ENCODE results near the gene GPR17. TPM values are rescaled to one million over a fixed set of nuclear protein-coding genes. Genes with fewer than 3 reads are reported as not detected.
A peak's percentile ranks its signal among the peaks of the same experiment; 100 is the strongest.

The GPR17 gene
- total RNA-seq, 1 experiment from 2014 or later = not detected

DNA sequence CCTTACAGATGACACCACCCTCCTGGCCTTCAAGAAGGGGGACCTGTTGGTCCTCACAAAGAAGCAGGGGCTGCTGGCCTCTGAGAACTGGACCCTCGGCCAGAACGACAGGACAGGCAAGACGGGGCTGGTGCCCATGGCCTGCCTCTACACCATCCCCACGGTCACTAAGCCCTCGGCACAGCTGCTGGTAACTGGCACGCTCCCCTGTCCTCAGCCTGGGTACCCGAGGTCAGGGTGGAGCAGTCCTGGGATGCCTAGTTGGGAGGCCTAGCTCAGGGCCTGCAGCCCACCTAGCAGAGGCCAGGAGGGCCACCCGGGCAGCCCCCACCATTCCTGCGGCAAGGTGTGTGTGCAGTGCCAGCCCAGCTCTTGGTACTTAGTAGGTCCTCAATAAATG, 16.3 kb upstream of the GPR17 start:
- DNase-seq (ENCODE audit: low read depth) = no peak

DNA sequence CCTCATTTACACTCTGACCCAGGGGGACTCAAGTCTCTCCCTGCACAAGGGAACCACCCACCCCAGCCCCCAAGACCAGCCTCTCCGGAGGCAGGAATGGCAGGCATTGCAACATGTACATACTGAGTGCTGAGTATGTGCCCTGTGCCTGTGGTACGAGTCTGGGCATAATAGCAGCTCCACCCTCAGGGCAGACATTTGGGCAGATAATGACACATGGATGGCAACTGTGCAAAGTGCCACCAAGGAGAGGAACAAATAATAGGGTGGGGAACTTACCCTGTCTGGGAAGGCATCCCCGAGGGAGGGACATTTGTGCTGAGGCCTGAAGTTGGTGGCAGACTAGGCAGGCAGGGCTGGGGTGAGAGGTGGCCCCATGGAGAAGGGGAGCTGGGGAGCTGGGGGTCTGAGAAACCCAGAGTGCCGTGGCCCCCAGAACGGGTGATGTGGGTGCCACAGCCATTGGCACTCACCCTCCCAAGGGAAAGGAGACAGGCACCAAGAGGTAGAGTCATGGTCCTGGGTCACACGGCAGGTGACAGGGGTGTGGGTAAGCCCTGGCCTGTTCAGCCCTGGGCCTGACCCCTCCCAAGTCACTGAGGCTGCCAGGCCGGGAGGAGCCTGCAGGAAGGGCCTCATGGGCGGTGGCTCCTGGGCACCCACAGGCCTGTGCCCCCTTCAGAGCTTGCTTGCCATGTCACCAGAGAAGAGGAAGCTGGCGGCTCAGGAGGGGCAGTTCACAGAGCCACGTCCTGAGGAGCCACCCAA, 15.7 kb upstream of the GPR17 start:
- DNase-seq (ENCODE audit: low read depth) = no peak

DNA sequence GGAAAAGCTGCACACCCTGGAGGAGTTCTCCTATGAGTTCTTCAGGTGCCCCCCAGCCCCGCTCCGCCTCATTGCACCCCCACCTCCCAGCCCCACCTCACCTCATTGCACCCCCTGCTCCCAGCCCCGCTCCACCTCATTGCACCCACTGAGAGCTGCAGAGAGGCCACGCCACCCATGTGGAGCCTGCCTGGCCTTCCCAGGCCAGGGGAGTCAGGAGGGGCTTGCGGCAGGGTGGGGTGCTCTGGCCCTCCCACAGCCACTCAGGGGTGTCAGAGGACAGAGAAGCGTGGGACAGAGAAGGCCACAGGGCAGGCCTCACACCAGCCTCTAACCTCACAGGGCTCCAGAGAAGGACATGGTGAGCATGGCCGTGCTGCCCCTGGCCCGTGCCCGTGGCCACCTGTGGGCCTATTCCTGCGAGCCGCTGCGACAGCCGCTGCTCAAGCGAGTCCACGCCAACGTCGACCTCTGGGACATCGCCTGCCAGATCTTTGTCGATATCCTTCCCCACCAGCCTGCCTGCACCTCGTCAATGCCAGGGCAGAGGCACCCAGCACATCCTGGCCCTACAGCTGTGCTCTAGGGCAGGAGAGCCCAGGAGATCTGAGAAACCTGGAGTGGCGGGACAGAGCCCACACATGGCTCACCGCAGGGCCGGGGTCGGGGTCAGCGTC, 15.0 kb upstream of the GPR17 start:
- no peak for DNase-seq (ENCODE audit: low read depth)

DNA sequence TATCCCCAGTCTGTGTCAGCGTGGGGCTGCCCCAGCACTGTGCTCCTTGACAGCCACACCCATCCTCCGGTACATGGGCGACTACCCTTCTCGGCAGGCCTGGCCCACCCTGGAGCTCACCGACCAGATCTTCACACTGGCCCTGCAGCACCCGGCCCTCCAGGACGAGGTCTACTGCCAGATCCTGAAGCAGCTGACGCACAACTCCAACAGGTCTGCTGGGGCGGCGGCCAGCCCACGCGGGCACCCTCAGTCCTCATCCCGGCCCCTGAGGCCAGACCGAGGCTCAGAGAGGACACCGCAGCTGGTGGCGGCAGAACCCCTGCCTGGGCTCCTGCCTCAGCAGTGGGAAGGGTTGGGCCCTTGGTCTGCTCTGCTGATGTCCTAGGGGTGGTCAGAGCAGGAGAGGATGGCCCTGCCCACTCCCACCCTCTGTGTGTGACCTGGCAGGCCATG, 14.4 kb upstream of the GPR17 start:
- no peak for DNase-seq (ENCODE audit: low read depth)

DNA sequence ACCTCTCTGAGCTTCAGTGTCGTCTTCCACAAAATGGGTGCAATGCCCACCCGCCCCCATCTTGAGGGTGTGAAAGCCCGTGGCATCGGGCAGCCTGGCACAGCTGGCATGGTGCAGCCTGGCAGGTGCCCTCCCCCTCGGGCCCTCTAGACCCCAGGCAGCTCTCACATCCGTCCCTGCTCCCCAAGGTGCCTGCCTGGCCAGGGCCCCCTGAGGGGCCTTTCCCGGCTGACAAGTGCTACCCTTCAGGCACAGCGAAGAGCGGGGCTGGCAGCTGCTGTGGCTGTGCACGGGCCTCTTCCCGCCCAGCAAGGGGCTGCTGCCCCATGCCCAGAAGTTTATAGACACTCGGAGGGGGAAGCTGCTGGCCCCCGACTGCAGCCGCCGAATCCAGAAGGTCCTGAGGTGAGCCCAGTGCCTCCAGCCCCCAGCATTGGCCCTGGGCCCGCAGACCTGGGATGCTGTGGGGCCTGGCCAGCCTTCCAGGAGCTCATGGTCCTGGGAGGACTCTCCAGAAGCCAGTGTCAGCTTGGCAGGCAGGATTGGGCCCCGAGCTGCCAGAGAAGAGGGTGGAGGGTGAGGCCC, 13.9 kb upstream of the GPR17 start:
- DNase-seq (ENCODE audit: low read depth) = no peak

DNA sequence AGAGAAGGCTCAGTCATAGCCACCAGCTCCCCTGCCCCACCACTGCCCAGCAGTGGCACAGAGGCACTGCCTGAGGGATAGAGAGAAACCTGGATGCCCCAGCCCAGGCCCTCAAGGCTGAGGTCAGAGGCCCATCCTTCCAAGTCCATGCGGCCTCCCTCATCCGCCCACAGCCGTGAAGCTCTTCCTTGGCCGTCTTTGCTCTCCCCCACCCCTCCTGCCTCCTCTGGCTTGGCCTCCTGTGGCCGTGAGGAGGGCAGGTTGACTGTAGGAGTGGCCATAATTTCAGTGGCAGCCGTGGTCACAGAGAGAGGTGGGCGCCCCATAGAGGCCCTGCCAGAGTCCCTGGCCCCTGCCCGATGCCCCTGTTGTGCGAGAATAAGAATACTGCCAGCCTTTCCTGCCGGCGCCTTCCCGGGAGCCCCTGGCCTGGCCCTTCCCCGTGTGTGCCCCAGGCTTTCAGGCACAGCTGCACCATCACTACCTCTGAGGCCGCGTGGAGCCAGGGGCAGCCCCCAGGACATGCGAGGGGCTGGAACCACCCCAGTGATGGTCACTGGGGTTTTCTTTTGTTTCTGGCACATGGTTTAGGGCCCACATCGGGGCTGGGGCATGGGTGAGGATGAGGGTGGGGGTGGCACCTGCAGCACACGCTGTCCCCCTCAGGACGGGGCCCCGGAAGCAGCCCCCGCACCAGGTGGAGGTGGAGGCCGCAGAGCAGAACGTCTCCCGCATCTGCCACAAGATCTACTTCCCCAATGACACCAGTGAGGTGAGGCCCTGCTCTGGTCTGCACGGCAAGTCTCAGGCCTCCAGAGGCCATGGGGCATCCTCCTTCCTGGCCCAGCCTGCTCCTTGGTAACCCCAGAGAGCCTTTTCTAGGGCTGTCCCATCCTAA, 13.1 kb upstream of the GPR17 start:
- DNase-seq (ENCODE audit: low read depth) = no peak

DNA sequence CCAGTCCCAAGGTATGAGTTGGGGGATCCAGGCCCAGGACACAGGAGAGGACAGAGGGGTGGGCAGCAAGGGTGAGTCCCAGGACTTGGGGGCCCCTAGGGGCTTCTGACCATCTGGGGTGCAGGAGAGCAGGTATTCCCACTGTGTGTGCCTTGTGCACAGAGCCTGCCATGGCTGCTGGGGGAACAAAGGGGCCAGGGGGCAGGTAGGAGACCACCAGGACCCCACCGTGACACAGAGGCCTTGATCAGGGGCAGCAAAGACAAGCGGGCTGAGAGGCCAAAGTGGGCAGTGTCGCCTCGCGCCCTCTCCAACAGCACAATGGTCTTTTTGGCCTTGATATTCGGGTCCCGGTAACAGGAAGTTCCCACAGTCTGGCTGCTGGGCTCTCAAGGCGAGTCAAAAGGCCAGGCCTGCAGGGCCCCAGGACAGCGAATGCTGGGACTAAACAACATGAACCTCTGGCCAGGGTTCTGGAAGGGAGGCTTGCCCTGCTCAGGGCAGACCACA, 12.3 kb upstream of the GPR17 start:
- no peak for DNase-seq (ENCODE audit: low read depth)

DNA sequence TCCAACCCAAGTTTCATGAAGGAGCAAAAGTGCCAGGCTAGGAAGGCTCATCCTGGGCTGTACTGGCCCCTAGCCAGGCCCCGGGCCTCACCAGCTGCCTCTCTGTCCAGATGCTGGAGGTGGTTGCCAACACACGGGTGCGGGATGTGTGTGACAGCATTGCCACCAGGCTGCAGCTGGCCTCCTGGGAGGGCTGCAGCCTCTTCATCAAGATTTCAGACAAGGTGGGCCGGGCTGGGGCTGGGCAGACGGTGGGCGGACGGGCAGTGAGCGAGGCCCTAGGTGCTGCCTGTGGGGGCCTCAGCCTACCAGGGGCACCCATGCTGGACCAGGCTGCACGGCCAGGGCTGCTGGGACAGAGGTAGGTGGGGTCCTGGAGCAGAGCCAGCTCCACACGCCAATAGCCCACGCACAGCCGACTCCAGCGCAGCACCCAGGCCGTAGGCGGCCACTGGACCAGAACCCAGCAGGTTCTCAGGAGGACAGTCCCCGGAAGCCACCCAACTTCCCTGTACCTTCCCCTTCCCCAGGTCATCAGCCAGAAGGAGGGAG, 11.8 kb upstream of the GPR17 start:
- DNase-seq (ENCODE audit: low read depth) = no peak

DNA sequence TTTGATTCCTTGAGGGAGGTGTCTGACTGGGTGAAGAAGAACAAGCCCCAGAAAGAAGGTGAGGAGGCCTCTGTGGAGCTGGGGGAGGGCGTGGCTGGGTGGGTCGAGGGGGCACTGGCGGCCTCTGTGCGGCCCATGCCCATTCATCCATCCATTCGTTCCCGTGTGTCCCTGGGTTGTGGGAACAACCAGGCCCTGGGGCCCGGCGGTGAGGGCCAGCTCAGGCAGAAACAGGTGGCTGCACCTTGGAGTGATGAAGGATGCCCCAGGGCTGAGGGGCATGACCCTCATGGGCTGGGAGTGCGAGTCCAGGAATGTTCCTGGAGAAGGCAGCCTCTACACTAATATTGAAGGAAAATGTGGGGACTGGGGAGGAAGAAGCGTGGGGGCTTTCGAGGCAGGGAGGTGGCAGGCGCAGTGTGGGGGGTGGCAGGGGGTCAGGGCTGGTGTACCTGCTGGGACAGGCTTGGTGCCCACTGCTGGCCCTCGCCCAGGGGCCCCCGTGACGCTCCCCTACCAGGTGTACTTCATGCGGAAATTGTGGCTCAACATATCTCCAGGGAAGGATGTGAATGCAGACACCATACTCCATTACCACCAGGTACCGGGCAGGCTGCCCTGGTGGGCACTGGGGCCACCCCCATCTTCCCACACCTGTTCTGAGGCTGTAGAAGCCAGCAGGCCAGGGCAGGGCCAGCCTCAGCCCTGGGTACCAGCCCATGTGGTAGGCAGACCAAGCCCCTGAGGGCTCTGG, 11.2 kb upstream of the GPR17 start:
- DNase-seq (ENCODE audit: low read depth) = no peak

DNA sequence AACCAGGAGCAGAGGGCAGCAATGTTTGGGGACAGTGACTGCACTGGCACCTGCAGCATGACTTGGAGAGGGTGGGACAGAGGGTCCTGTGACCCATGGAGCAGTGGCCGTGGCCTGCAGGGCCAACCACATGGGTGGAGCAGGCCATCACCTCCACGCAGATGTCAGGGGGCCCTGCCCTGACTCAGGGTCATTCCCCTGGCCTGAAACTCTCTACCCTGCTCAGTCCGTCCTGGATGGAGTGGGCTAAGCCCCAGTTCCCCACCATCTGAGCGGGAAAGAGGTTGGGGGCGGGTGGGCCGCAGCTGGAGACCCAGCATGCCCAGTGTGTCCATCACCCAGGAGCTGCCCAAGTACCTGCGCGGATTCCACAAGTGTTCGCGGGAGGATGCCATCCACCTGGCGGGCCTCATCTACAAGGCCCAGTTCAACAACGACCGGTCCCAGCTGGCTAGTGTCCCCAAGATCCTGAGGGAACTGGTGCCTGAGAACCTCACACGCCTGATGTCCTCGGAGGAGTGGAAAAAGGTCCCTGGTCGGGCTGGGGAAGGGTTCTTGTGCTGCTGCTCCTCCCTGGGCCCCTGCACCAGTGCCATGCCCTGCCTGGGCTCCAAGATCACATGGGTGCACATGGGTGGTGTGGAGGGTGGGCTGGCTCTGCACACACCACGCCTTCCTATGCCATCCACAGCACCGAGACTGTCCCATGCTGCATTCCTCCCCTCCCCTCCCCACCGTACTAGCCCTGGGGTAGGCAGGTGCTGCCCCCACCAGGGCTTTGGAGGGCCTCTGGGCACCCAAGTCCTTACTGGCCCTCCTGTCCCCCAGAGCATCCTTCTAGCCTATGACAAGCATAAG, 10.3 kb upstream of the GPR17 start:
- no peak for DNase-seq (ENCODE audit: low read depth)

DNA sequence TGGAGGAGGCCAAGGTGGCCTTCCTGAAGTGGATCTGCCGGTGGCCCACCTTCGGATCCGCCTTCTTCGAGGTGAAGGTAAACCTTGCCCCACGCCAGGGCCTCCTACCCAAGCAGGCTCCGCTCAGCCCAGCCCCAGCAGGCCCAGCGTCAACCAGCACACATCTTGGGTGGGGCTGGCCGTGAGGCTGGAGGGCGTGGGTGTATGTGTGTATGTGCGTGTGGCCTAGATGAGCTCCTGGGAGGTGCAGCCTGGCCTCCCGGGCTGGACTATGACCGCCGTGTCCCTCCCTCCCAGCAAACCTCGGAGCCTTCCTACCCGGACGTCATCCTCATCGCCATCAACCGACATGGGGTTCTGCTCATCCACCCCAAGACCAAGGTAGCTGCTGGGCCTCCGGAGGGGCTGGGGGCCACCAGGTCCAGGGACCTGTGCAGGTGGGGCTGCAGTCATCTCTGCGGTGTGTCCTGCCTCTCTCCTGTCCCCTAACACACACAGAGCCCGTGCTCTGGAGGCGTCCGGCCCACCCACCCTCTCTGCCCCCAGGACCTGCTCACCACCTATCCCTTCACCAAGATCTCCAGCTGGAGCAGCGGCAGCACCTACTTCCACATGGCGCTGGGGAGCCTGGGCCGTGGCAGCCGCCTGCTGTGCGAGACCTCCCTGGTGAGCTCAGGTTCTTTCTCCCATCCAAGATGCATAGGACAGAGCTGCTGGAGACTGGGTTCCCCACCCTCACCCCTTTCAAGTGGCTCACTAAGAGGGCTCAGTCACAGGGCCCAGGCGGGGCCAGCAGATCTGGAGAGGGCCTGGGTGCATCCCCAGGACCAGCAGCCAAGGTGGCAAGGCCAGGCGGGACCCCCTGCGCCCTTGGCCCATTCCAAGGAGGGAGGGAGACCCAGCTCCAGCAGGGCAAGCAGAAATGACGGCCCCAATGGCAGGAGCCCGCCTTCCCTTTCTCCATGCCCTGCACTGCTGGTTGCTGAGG, 9.4 kb upstream of the GPR17 start:
- DNase-seq (ENCODE audit: low read depth) = no peak

DNA sequence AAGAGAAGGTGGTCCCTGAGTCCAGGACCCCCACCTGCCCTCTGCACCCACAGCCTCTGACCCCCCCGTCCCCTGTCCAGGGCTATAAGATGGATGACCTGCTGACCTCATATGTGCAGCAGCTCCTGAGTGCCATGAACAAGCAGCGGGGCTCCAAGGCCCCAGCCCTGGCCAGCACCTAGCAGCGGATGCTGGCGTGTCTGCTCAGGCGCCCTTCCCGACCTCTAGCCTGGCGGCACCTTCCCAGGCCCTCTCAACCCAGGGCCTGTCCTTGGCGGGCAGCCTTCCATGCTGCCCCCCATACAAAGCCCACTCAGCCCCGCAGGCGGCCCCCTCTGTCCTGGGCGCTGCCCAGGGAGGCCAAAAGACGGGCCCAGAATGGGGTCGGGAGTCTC, 8.7 kb upstream of the GPR17 start:
- DNase-seq (ENCODE audit: low read depth) = no peak

DNA sequence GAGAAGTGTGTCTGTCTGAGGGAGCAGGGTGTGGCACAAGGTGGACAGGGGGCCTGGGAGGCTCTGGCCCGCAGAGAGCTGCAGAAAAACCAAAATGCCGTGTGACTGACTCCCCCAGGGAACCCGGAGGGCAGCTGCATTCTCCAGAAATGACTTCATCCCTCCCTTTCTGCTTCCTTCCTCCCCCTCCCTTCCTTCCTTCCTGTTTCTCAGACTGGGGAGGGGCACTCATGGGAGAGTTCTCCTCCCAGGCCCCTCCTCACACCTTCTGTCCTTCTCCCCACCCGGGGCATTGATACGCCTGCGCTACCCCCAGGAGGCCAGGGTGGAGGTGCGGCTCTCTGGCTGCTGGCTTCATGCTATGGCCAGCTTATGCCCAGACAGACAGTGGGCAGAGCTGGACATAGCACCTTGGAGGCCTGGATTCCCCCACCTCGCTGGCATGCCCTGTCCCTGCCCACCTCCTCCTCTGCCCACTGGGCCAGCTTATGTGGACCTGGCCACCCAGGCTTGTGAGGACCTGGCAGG, 8.2 kb upstream of the GPR17 start:
- peak; percentile 92 for DNase-seq (ENCODE audit: low read depth)

DNA sequence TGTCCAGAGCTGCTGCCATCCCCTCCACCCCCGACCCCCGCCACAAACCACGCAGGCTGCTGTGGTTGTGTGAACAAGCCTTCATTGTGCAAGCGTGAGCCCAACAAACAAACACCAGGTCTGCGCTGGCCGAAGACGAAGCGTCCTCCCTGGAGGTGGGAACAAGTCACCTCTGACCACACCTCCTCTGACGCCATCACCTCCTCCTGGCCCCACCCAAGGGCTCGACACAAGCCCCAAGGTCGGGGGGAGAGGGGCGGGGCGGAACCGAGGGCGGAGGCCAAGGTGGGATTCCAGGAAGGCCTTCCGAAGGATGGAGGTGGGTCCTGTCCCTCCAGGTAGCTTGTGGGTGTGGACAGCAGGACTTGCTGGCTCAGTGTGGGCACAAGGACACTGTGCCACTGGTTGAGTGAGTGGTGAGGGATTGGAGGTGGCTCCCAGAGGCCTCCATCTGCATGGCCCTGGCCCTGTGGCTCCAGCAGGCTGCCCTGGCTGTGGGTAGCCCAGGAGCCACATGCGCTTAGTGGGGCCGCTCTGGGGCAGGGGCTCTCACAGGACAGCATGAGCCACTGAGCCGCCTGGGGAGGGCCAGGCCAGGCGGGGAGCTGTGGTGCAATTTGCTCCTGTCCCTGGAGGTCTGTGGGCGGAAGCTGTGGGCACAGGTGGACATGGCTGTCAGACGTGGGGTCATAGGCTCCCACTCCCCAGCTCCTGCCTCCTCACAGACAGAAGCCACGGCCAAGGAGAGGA, 7.4 kb upstream of the GPR17 start:
- no peak for DNase-seq (ENCODE audit: low read depth)

DNA sequence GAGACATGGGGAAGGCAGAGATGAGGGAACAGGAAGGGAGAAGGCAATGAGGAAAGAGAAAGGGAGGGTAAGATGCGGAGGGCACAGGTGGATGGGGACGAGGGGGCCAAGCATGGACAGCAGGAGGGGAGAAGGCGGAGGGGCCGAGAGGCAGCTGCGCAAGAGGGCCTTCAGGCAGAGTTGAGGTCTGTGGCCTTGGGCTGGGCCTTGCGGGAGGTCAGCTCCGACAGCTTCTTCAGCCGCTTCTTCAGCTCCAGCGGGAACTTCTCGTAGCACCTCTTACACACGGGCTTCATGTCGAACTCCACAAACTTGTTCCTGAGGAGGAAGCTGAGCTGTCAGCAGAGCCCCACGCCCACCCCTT, 6.9 kb upstream of the GPR17 start:
- no peak for DNase-seq (ENCODE audit: low read depth)

DNA sequence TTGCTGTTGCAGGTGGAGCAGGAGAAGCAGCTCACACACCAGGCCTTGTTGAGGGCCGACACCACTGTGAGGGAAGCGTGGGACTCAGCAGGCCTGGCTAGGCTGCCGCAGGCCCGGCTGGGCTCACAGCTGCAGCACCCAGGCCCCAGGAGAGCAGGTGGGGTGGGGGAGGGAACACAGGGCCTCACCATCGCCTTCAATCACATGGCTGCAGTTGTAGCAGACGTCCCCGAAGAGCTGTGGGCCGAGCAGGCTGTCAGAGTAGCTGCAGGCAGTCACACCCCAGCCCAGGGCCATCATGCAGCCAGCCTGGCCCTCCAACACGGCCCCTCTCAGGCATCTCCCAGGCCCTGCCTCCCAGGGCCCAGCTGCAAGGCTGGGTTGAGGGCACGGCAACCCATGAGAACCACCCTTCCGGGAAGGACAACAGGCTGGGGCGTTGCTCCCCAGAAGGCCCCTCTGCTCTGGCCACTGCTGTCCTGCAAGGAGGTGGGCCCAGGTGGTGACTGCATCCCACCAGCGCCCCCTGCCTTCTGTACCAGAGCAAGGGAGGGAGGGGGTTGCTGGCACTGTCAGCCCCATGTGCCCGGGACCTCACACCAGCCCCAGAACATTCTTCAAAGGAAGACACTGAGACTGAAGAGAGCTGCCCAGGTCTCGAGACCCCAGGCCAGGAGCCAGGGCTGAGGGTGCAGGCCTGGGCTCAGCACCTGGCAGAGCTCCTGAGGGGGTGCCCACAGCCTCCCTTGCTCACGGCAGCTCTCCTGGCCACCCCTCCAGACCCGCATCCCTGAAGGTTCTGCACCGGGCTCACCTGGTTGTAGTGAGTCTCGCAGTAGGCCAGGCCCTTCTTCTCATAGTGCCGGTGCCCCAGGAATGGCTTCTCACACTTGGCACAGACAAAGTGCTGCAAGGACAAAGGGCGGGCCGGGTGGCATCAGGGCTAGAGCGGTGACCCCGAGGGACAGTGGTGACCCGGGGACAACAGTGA, 5.6 kb upstream of the GPR17 start:
- peak; percentile 30 for DNase-seq (ENCODE audit: low read depth)

All from Daoy (cell line).